GM18951 (cell line): ENCODE results near the gene ZNF655.
"Not testable (repeated sequence)": the region's sequence is repeated elsewhere in the genome, so short reads cannot be mapped to it uniquely, and the experiment has no call there.

Source experiments
- POLR2A ChIP-seq: IDR thresholded peaks from 4 replicates; pipeline ENCODE4 v1.6.1; 2011; ENCODE audit warnings: mild to moderate bottlenecking; ENCODE audit not compliant: insufficient read length, insufficient read depth; ENCODE audit errors: extremely low read depth
- in situ Hi-C: fragments of 300-500 bp; cut with MboI; formaldehyde crosslinking; loops from one replicate; pipeline ENCODE4 v1.12.0; 2022; ENCODE audit warnings: low sequenced_read_pairs, mixed read lengths, inconsistent platforms; ENCODE audit not compliant: unreplicated experiment

The ZNF655 gene

GRCh38 chr7:99551334-99551733 is 7.1 kb upstream of the ZNF655 start:
- in situ Hi-C loops, result no loop called here
- no peak for TF ChIP-seq POLR2A

GRCh38 chr7:99551767-99552463 is 6.5 kb upstream of the ZNF655 start, which contains the start of gene FAM200A:
TSS of gene FAM200A (minus strand) at chr7:99552114. CDS start at chr7:99548407, 3,707 bp downstream.
- in situ Hi-C loops, result no loop called here
- peak; percentile 91 for TF ChIP-seq POLR2A

- in situ Hi-C loops, result no loop called here
- TF ChIP-seq POLR2A, result no peak
Observed at GRCh38 chr7:99553039-99553438, 5.4 kb upstream of the ZNF655 start.

- in situ Hi-C loops, result no loop called here
- no peak for TF ChIP-seq POLR2A
Observed at GRCh38 chr7:99554939-99555338, 3.5 kb upstream of the ZNF655 start.

GRCh38 chr7:99557196-99557607 is 1.2 kb upstream of the ZNF655 start:
- TF ChIP-seq POLR2A, result no peak
- in situ Hi-C loops, result no loop called here

GRCh38 chr7:99557940-99558305 is 519 bp upstream of the ZNF655 start:
- no peak for TF ChIP-seq POLR2A
- in situ Hi-C loops, result no loop called here

GRCh38 chr7:99559175-99559915 is 903 bp downstream of the ZNF655 start:
- TF ChIP-seq POLR2A, result no peak
- in situ Hi-C loops, result no loop called here

- in situ Hi-C loops, result no loop called here
- no peak for TF ChIP-seq POLR2A
Observed at GRCh38 chr7:99560834-99561736, 2.6 kb downstream of the ZNF655 start.

GRCh38 chr7:99561737-99562051 is 3.3 kb downstream of the ZNF655 start:
- in situ Hi-C loops, result no loop called here
- TF ChIP-seq POLR2A, result no peak

- TF ChIP-seq POLR2A, result no peak
- in situ Hi-C loops, result no loop called here
Observed at GRCh38 chr7:99562114-99562784, 3.8 kb downstream of the ZNF655 start.

- TF ChIP-seq POLR2A, result no peak
- in situ Hi-C loops, result no loop called here
Observed at GRCh38 chr7:99562832-99563231, 4.4 kb downstream of the ZNF655 start.

GRCh38 chr7:99563650-99564049 is 5.2 kb downstream of the ZNF655 start:
- TF ChIP-seq POLR2A, result no peak
- in situ Hi-C loops, result no loop called here

- in situ Hi-C loops, result not testable (repeated sequence)
Observed at GRCh38 chr7:99568770-99569169, 10.3 kb downstream of the ZNF655 start.
